ENCODE measurements around the gene TBPL1. TPM values are rescaled to one million over a fixed set of nuclear protein-coding genes. Genes with fewer than 3 reads are reported as not detected.
A peak's percentile ranks its signal among the peaks of the same experiment; 100 is the strongest.
"Not testable (repeated sequence)": the region's sequence is repeated elsewhere in the genome, so short reads cannot be mapped to it uniquely, and the experiment has no call there.

Gene TBPL1
- total RNA-seq, 4 donors from 2014 or later: 10.1 to 19.1 (median 13.7) TPM

DNA sequence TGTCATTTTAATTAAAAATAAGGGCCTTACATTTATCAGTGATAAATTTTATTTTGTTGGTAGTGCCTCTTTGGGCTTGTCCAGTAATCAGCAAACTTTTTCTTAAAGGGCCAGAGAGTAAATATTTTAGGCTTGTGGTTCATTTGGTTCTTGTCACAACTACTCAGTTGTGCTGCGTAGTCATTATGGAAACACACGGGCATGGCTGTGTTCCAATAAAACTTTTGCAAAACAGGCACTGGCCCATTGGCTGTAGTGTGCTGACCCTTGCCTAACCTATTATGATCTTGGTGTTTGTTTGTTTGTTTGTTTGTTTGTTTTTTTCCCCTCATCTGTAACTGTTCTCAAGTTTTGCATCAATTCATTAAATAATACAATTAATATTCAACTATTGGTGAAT, 19.4 kb downstream of the TBPL1 start:
- Histone ChIP-seq H3K27ac (no peak overlapping the region), H3K27me3 (no peaks in the 10 kb centered on the region), H3K36me3 (no peaks in the 10 kb centered on the region), H3K4me1 (peaks cover 0 to 36% (median 0%) of the 10 kb centered on the region in 3 donors), H3K9me3 (no peaks in the 10 kb centered on the region), H3K4me3 (no peak overlapping the region)
- no peak for ATAC-seq
- TF ChIP-seq POLR2A (IDR thresholded peaks at IDR 0.05) (no peak), POLR2AphosphoS5 (IDR thresholded peaks at IDR 0.05) (no peak), CTCF (IDR thresholded peaks at IDR 0.05) (no peak)
- 48 to 60% methylated on average over 2 of the region's 2 CpGs for WGBS, 2 donors (ENCODE audit: low coverage in 1 of 2)

GRCh38 chr6:133973109-133973971, 20.3 kb downstream of the TBPL1 start:
- TF ChIP-seq POLR2AphosphoS5 (IDR thresholded peaks at IDR 0.05) (no peak), POLR2A (IDR thresholded peaks at IDR 0.05) (no peak), CTCF (IDR thresholded peaks at IDR 0.05) (peak; percentile 78 to 87 (median 80)), EP300 (IDR thresholded peaks at IDR 0.05) (no peak)
- no peak overlapping the region for H3K4me3 ChIP-seq
- no peaks in the 10 kb centered on the region for H3K27me3 ChIP-seq
- no peak for ATAC-seq
- WGBS, 2 donors (ENCODE audit: low coverage in 1 of 2): 2 to 3% methylated on average over 4 of the region's 4 CpGs
- peak overlapping the region in 3 of 4 donors; percentile 24 to 52 (median 39) for H3K27ac ChIP-seq
- peaks cover 5 to 44% (median 5%) of the 10 kb centered on the region in 3 donors for H3K4me1 ChIP-seq
- H3K9me3 ChIP-seq: no peaks in the 10 kb centered on the region
- H3K36me3 ChIP-seq: no peaks in the 10 kb centered on the region

- H3K27ac ChIP-seq: peak overlapping the region in 3 of 4 donors; percentile 13 to 49 (median 23)
These were observed 25.2 kb downstream of the TBPL1 start for GRCh38 chr6:133977983-133978895.

DNA sequence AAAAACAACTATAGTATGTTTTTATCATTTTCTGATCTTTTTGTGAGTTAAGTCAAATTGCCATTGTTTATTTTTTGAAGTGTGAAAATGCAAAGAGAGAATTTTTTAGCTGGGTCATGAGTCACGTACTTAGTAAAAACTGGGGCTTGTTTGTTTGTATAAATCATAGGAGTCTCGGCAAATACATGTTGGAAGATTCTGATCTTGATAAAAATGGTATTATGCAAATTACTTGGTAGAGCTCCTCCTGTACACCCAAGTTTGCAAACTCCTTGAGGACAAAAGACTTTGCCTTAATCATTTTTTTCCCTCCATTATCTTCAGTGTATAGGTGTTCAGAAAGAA, 25.8 kb downstream of the TBPL1 start:
- H3K36me3 ChIP-seq: peaks cover 0 to 20% of the 10 kb centered on the region in 2 donors
- 40 to 48% methylated on average over 2 of the region's 2 CpGs for WGBS, 2 donors (ENCODE audit: low coverage in 1 of 2)
- H3K4me3 ChIP-seq: no peak overlapping the region
- H3K27me3 ChIP-seq: no peaks in the 10 kb centered on the region
- no peaks in the 10 kb centered on the region for H3K9me3 ChIP-seq
- H3K4me1 ChIP-seq: peaks cover 5 to 35% (median 10%) of the 10 kb centered on the region in 3 donors
- TF ChIP-seq CTCF (IDR thresholded peaks at IDR 0.05) (no peak), POLR2A (IDR thresholded peaks at IDR 0.05) (no peak), EP300 (IDR thresholded peaks at IDR 0.05) (no peak), POLR2AphosphoS5 (IDR thresholded peaks at IDR 0.05) (no peak)
- H3K27ac ChIP-seq: no peak overlapping the region
- ATAC-seq: no peak

More at GRCh38 chr6:133977983-133978895, 25.2 kb downstream of the TBPL1 start:
- Histone ChIP-seq H3K4me3 (no peak overlapping the region), H3K36me3 (peaks cover 0 to 15% of the 10 kb centered on the region in 2 donors), H3K4me1 (peaks cover 5 to 41% (median 10%) of the 10 kb centered on the region in 3 donors), H3K9me3 (no peaks in the 10 kb centered on the region), H3K27me3 (no peaks in the 10 kb centered on the region)
- TF ChIP-seq POLR2AphosphoS5 (IDR thresholded peaks at IDR 0.05) (peak; percentile 64), CTCF (IDR thresholded peaks at IDR 0.05) (no peak), EP300 (IDR thresholded peaks at IDR 0.05) (no peak), POLR2A (IDR thresholded peaks at IDR 0.05) (no peak)
- ATAC-seq: peak; percentile 91
- 18 to 22% methylated on average over 2 of the region's 2 CpGs for WGBS, 2 donors (ENCODE audit: low coverage in 1 of 2)

DNA sequence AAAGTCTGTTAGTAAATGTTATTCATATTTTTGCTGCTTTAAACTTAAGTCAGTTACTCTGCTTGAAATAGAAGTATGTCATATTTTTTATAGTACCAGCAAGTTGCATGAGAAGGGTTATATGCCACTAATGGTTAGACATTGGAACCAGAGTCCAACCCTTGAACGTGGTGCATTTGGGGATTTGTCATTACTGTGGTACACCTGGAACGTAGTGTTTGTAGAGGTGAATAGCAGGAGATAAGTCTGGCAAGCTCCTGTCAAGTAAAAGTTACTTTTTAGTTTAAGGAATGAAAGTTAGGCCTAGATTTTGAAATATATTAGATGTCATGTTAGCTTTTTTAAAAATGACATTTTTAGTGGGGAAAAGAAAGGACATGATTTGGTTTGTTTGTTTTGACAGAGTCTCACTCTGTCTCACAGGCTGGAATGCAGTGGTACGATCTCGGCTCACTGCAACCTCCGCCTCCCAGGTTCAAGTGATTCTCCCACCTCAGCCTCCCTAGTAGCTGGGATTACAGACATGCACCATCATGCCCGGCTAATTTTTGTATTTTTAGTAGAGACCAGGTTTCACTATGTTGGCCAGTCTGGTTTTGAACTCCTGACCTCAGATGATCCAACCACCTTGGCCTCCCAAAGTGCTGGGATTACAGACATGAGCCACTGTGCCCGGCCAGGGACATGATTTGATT, 26.4 kb downstream of the TBPL1 start:
- H3K4me3 ChIP-seq, H3K27ac ChIP-seq, ATAC-seq, H3K27me3 ChIP-seq, H3K9me3 ChIP-seq: not testable (repeated sequence)
- Histone ChIP-seq H3K4me1 (peaks cover 5 to 30% (median 10%) of the 10 kb centered on the region in 3 donors), H3K36me3 (peaks cover 0 to 23% of the 10 kb centered on the region in 2 donors)
- 81 to 86% methylated on average over 4 to 7 of the region's 7 CpGs for WGBS, 2 donors (ENCODE audit: low coverage in 1 of 2)
